Measurements from ENCODE around the gene OTC.

DNA sequence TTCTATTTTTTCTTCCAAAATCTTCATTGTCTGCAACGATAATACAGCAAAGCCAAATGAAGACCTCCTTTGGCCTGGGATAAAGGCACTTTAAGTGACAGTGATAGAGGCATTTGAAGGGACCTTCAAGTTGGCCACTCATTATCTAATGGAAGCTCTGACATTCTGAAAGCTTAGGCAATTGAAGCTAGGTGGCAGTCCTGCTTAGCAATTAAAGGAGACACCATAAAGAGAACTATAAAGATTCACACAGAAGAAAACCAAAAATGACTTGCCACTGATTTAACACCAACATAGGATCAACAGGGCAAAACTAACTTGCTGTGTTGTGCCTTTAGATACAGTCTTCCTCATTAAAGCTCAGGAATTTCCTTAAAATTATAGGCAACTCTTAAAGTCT lies 105.7 kb downstream of the OTC start:
- TF ChIP-seq, protein P1, sequence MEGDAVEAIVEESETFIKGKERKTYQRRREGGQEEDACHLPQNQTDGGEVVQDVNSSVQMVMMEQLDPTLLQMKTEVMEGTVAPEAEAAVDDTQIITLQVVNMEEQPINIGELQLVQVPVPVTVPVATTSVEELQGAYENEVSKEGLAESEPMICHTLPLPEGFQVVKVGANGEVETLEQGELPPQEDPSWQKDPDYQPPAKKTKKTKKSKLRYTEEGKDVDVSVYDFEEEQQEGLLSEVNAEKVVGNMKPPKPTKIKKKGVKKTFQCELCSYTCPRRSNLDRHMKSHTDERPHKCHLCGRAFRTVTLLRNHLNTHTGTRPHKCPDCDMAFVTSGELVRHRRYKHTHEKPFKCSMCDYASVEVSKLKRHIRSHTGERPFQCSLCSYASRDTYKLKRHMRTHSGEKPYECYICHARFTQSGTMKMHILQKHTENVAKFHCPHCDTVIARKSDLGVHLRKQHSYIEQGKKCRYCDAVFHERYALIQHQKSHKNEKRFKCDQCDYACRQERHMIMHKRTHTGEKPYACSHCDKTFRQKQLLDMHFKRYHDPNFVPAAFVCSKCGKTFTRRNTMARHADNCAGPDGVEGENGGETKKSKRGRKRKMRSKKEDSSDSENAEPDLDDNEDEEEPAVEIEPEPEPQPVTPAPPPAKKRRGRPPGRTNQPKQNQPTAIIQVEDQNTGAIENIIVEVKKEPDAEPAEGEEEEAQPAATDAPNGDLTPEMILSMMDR (IDR thresholded peaks at IDR 0.05; ENCODE audit: low read depth, low read length) = peak; percentile 27
- no peak for TF ChIP-seq EZH2phosphoT487 (IDR thresholded peaks at IDR 0.05; ENCODE audit: low read depth)
